SK-N-SH treated with all-trans-retinoic acid at 6 μM for 48 hours (cell line): ENCODE data around the gene SLC9A2.

Experiments
- ARNTL ChIP-seq: fragments of 450-650 bp; formaldehyde crosslinking; IDR thresholded peaks from 2 replicates; pipeline ENCODE4 v1.5.0; 2020; ENCODE audit warnings: low read depth, mild to moderate bottlenecking, moderate library complexity, borderline replicate concordance
- BACH2 ChIP-seq: fragments of 250-450 bp; sonication (Bioruptor Pico); IDR thresholded peaks from 2 replicates; pipeline ENCODE4 v1.9.0; 2021; ENCODE audit warnings: mild to moderate bottlenecking, borderline replicate concordance
- ESRRG ChIP-seq: fragments of 250-450 bp; sonication (Bioruptor Pico); IDR thresholded peaks from 2 replicates; pipeline ENCODE4 v1.6.1; 2021; ENCODE audit warnings: mild to moderate bottlenecking
- GLIS3 ChIP-seq: fragments of 250-450 bp; sonication (Bioruptor Pico); IDR thresholded peaks from 2 replicates; pipeline ENCODE4 v1.5.0; 2020; ENCODE audit warnings: mild to moderate bottlenecking, moderate library complexity
- OSR1 ChIP-seq: fragments of 250-450 bp; sonication (Bioruptor Pico); IDR thresholded peaks from 2 replicates; pipeline ENCODE4 v1.8.0; 2022; ENCODE audit warnings: moderate library complexity, mild to moderate bottlenecking, inconsistent platforms
- TCF4 ChIP-seq: fragments of 250-450 bp; sonication (Bioruptor Pico); IDR thresholded peaks from 2 replicates; pipeline ENCODE4 v1.8.0; 2021; ENCODE audit warnings: mild to moderate bottlenecking, moderate library complexity, borderline replicate concordance
- TOX ChIP-seq: fragments of 250-450 bp; sonication (Bioruptor Pico); IDR thresholded peaks from 2 replicates; pipeline ENCODE4 v1.8.0; 2021; ENCODE audit warnings: mild to moderate bottlenecking, moderate library complexity, borderline replicate concordance
- ZFP30 ChIP-seq: fragments of 450-650 bp; formaldehyde crosslinking; IDR thresholded peaks from 2 replicates; pipeline ENCODE4 v1.5.0; 2022; ENCODE audit warnings: mild to moderate bottlenecking, moderate library complexity
- ZNF565 ChIP-seq: fragments of 450-650 bp; formaldehyde crosslinking; conservative IDR thresholded peaks from 2 replicates; pipeline ENCODE4 v1.5.0; 2020; ENCODE audit warnings: low read depth, mild to moderate bottlenecking, moderate library complexity
- ZNF70 ChIP-seq: fragments of 450-650 bp; formaldehyde crosslinking; IDR thresholded peaks from 2 replicates; pipeline ENCODE4 v1.5.0; 2020; ENCODE audit warnings: mild to moderate bottlenecking, moderate library complexity
- ZNF8 ChIP-seq: fragments of 450-650 bp; formaldehyde crosslinking; IDR thresholded peaks from 2 replicates; pipeline ENCODE4 v1.5.0; 2020; ENCODE audit warnings: mild to moderate bottlenecking, moderate library complexity
- TF ChIP-seq, protein P1 (sequence below): fragments of 250-450 bp; sonication (Bioruptor Pico); IDR thresholded peaks from 2 replicates; pipeline ENCODE4 v1.5.1; 2020; ENCODE audit warnings: low read depth, mild to moderate bottlenecking, moderate library complexity
- TF ChIP-seq, protein P2 (sequence below): fragments of 250-450 bp; sonication (Bioruptor Pico); IDR thresholded peaks from 2 replicates; pipeline ENCODE4 v1.5.1; 2021; ENCODE audit warnings: mild to moderate bottlenecking, moderate library complexity

DNA sequence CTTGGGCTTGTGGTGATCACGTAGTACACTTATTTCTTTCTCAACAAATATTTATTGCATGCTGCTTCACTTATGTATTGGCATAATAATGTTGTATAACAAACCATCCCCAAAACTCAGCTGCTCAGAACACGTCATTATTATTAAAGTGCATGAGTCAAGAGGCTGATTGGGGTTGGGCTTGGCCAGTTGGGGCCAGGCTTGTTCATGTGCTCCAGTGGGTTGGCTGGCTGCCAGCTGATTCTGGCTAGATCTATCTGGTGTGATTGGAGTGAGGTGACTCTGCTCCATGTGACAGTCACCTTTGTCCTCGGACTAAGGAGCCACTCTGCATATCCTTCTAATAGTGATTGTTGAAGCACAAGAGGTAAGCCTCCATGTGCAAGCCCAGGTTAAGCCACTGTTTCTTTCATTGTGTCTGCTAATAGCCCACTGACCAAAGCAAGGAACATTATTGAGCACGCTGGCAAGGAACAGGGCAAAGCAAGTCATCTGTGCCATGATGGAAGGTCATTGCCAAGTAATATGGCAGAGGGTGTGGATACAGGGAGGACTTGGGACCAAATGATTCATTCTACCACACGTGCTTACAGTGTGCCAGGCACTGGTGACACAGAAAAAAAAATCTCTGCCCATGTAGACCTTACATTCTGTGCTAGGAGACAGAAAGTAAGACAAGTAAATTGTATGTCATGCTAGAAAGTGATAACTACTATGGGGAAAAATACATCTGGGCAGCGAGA is 79.2 kb downstream of the SLC9A2 start:
- TF ChIP-seq, protein P1, sequence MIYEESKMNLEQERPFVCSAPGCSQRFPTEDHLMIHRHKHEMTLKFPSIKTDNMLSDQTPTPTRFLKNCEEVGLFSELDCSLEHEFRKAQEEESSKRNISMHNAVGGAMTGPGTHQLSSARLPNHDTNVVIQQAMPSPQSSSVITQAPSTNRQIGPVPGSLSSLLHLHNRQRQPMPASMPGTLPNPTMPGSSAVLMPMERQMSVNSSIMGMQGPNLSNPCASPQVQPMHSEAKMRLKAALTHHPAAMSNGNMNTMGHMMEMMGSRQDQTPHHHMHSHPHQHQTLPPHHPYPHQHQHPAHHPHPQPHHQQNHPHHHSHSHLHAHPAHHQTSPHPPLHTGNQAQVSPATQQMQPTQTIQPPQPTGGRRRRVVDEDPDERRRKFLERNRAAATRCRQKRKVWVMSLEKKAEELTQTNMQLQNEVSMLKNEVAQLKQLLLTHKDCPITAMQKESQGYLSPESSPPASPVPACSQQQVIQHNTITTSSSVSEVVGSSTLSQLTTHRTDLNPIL (CRISPR knock-in tag): no peak
- no peak for TF ChIP-seq OSR1 (CRISPR knock-in tag)
- no peak for TF ChIP-seq ZNF565
- no peak for TF ChIP-seq TOX (CRISPR knock-in tag)
- TF ChIP-seq ZNF8 (CRISPR knock-in tag): no peak
- TF ChIP-seq, protein P2, sequence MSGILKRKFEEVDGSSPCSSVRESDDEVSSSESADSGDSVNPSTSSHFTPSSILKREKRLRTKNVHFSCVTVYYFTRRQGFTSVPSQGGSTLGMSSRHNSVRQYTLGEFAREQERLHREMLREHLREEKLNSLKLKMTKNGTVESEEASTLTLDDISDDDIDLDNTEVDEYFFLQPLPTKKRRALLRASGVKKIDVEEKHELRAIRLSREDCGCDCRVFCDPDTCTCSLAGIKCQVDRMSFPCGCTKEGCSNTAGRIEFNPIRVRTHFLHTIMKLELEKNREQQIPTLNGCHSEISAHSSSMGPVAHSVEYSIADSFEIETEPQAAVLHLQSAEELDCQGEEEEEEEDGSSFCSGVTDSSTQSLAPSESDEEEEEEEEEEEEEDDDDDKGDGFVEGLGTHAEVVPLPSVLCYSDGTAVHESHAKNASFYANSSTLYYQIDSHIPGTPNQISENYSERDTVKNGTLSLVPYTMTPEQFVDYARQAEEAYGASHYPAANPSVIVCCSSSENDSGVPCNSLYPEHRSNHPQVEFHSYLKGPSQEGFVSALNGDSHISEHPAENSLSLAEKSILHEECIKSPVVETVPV (CRISPR knock-in tag): no peak
- no peak for TF ChIP-seq ZFP30 (CRISPR knock-in tag)
- TF ChIP-seq GLIS3: no peak
- no peak for TF ChIP-seq ARNTL (CRISPR knock-in tag)
- no peak for TF ChIP-seq BACH2 (CRISPR knock-in tag)
- TF ChIP-seq ZNF70 (CRISPR knock-in tag): no peak
- TF ChIP-seq ESRRG (CRISPR knock-in tag): no peak
- TF ChIP-seq TCF4: no peak
